Kidney (tissue), 14 donors: ENCODE results near the gene FDPS. TPM values are rescaled to one million over a fixed set of nuclear protein-coding genes. Genes with fewer than 3 reads are reported as not detected.

Source experiments
- DNase-seq, 5 donors: peaks; one replicate each; pipeline ENCODE4 v3.0.0-alpha.2; 2013 to 2020
- FAIRE-seq: peaks from 2 replicates; lab custom pipeline; 2012; peaks lifted over from hg19 to GRCh38; lab: Jason Lieb, UNC
- H3K27ac ChIP-seq, 2 donors: one replicate each; pipeline ENCODE4 v1.7.0; 2013; ENCODE audit warnings: low read depth in 2 of 2, low read length in 2 of 2, inconsistent platforms in 1 of 2
- H3K27me3 ChIP-seq: one replicate; pipeline ENCODE4 v1.7.1; 2013; ENCODE audit warnings: low read length, inconsistent platforms; ENCODE audit not compliant: control insufficient read depth, insufficient read depth
- H3K36me3 ChIP-seq, 3 donors: one replicate each; pipeline versions ENCODE4 v1.7.0 to v1.7.1; 2013; ENCODE audit warnings: low read length in 3 of 3, control low read depth in 1 of 3, inconsistent platforms in 1 of 3; ENCODE audit not compliant: insufficient read depth in 3 of 3, control insufficient read depth in 2 of 3
- H3K4me1 ChIP-seq, 3 donors: one replicate each; pipeline versions ENCODE4 v1.7.0 to v1.7.1; 2013; ENCODE audit warnings: low read length in 3 of 3, inconsistent platforms in 1 of 3, low read depth in 1 of 3; ENCODE audit not compliant: control insufficient read depth in 2 of 3, insufficient read depth in 2 of 3
- H3K4me3 ChIP-seq, 3 donors: one replicate each; pipeline versions ENCODE4 v1.7.0 to v1.8.1; 2013; ENCODE audit warnings: low read length in 3 of 3, control low read depth in 1 of 3, inconsistent platforms in 1 of 3
- H3K9ac ChIP-seq, 3 donors: one replicate each; pipeline versions ENCODE4 v1.7.0 to v1.7.1; 2013; ENCODE audit warnings: low read length in 3 of 3, control low read depth in 1 of 3, inconsistent platforms in 1 of 3
- H3K9me3 ChIP-seq, 3 donors: one replicate each; pipeline versions ENCODE4 v1.7.0 to v1.7.1; 2013; ENCODE audit warnings: low read length in 3 of 3, control low read depth in 1 of 3, inconsistent platforms in 1 of 3; ENCODE audit not compliant: control insufficient read depth in 2 of 3, insufficient read depth in 1 of 3
- CTCF ChIP-seq: IDR thresholded peaks from 3 replicates; pipeline ENCODE4 v1.5.1; 2012; ENCODE audit warnings: mild to moderate bottlenecking, moderate library complexity, borderline replicate concordance; ENCODE audit not compliant: insufficient read depth; ENCODE audit errors: extremely low read depth
- intact Hi-C: fragments of 100-400 bp; cut with DNase I; formaldehyde crosslinking; loops from one replicate; pipeline ENCODE4 v1.11.1; 2022
- polyA plus RNA-seq: library from polyadenylated mRNA; stranded (reverse); fragments of 350-450 nt; fragmentation: Illumina TruSeq; extraction: RNeasy Lipid Tissue Mini Kit (QIAGEN cat#74804); gene quantifications from one replicate; pipeline ENCODE4 v1.2.3, GENCODE V29; 2014; ENCODE audit warnings: low read depth, low replicate concordance; ENCODE audit not compliant: insufficient read depth
- total RNA-seq: library from RNA; stranded (reverse); fragmentation: NEBNext Ultra II Directional; extraction: Animal tissue kit (Norgen Biotek cat#: 25700); gene quantifications from one replicate; pipeline ENCODE4 v1.2.1, GENCODE V29; 2021
- donor health status: control.
- donor health status: control.
- donor health status: control.
- donor health status: control.
- donor health status: control.
- donor health status: DM: yes; HTN: yes; CAD: no.
- donor health status: Normal renal cell carcinoma (clear cell type).

FDPS gene
- total and polyA plus RNA-seq, 2 donors from 2014 or later = 112 to 184 TPM

GRCh38 chr1:155266553-155266952, 42.1 kb upstream of the FDPS start:
- TF ChIP-seq CTCF = no peak
- Histone ChIP-seq H3K27me3 (no peaks in the 10 kb centered on the region), H3K9ac (no peak overlapping the region), H3K9me3 (no peaks in the 10 kb centered on the region), H3K4me3 (no peak overlapping the region), H3K27ac (no peak overlapping the region), H3K36me3 (peaks cover 8 to 68% (median 47%) of the 10 kb centered on the region in 3 donors), H3K4me1 (peaks cover 0 to 6% (median 3%) of the 10 kb centered on the region in 3 donors)
- no peak for FAIRE-seq
- intact Hi-C loops = no loop called here
- DNase-seq = peak in 1 of 5 donors; percentile 46

GRCh38 chr1:155267373-155267772, 41.3 kb upstream of the FDPS start:
- no peak for TF ChIP-seq CTCF
- intact Hi-C loops = no loop called here
- FAIRE-seq = no peak
- DNase-seq = no peak
- Histone ChIP-seq H3K4me1 (peaks cover 0 to 7% (median 3%) of the 10 kb centered on the region in 3 donors), H3K27me3 (no peaks in the 10 kb centered on the region), H3K36me3 (peaks cover 8 to 68% (median 47%) of the 10 kb centered on the region in 3 donors), H3K4me3 (no peak overlapping the region), H3K27ac (no peak overlapping the region), H3K9me3 (no peaks in the 10 kb centered on the region), H3K9ac (no peak overlapping the region)

GRCh38 chr1:155268630-155269029, 40.0 kb upstream of the FDPS start:
- intact Hi-C loops = no loop called here
- Histone ChIP-seq H3K9ac (no peak overlapping the region), H3K27me3 (no peaks in the 10 kb centered on the region), H3K36me3 (peaks cover 8 to 60% (median 46%) of the 10 kb centered on the region in 3 donors), H3K9me3 (no peaks in the 10 kb centered on the region), H3K4me1 (peaks cover 0 to 6% (median 4%) of the 10 kb centered on the region in 3 donors), H3K4me3 (no peak overlapping the region), H3K27ac (no peak overlapping the region)
- TF ChIP-seq CTCF = no peak
- no peak for FAIRE-seq
- peak in 1 of 5 donors; percentile 66 for DNase-seq

- Histone ChIP-seq H3K4me3 (no peak overlapping the region), H3K9ac (no peak overlapping the region), H3K27me3 (no peaks in the 10 kb centered on the region), H3K9me3 (no peaks in the 10 kb centered on the region), H3K4me1 (peaks cover 0 to 6% (median 4%) of the 10 kb centered on the region in 3 donors), H3K27ac (no peak overlapping the region), H3K36me3 (peaks cover 8 to 56% (median 40%) of the 10 kb centered on the region in 3 donors)
- no peak for TF ChIP-seq CTCF
- intact Hi-C loops = no loop called here
- FAIRE-seq (no peak), DNase-seq (peak in 1 of 5 donors; percentile 52)
Measured at GRCh38 chr1:155269381-155269780, 39.3 kb upstream of the FDPS start.
